IMR-90 (cell line): ENCODE measurements around the gene ARPC5L. TPM values are rescaled to one million over a fixed set of nuclear protein-coding genes. Genes with fewer than 3 reads are reported as not detected.
A peak's percentile ranks its signal among the peaks of the same experiment; 100 is the strongest.

ENCODE experiments used
- ATAC-seq: fragments of 200-7000 bp; cut with Tn5 transposase; 2 replicates; pipeline ENCODE4 v1.9.1; 2020; ENCODE audit warnings: low read depth, mild to moderate bottlenecking, moderate library complexity
- BruUV-seq: library from RNA; stranded (reverse); fragments of 400-500 nt; replicated peaks from 2 replicates; lab custom pipeline; 2021; lab: Mats Ljungman, UMichigan
- CTCF ChIA-PET: fragments of 300-600 bp; formaldehyde crosslinking; extraction: SDS; loops from one replicate; lab custom pipeline; 2021; ENCODE audit warnings: antibody characterized with exemption; lab: Yijun Ruan, JAX
- POLR2A ChIA-PET: fragments of 300-600 bp; sonication (Branson Sonifier 250); formaldehyde crosslinking; loops from one replicate; lab custom pipeline; 2022; ENCODE audit warnings: antibody characterized with exemption; ENCODE audit not compliant: unreplicated experiment; lab: Charles Lee
- DNase-seq: peaks from one replicate; pipeline ENCODE4 v3.0.0; 2013
- H2AFZ ChIP-seq: replicated peaks from 2 replicates; pipeline ENCODE3; 2013; ENCODE audit warnings: low read length, mild to moderate bottlenecking; ENCODE audit not compliant: poor library complexity
- H2AK5ac ChIP-seq: 2 replicates; pipeline ENCODE4 v1.6.1; 2013; ENCODE audit warnings: low read depth, low read length, inconsistent platforms
- H2AK9ac ChIP-seq: replicated peaks from 2 replicates; pipeline ENCODE3; 2013; ENCODE audit warnings: mild to moderate bottlenecking, low read depth, low read length, moderate library complexity; ENCODE audit not compliant: poor library complexity
- H2BK120ac ChIP-seq: 2 replicates; pipeline ENCODE4 v1.6.1; 2013; ENCODE audit warnings: low read depth, low read length, inconsistent platforms
- H2BK15ac ChIP-seq: 3 replicates; pipeline ENCODE4 v1.6.1; 2013; ENCODE audit warnings: low read depth, low read length, inconsistent platforms
- H2BK20ac ChIP-seq: 2 replicates; pipeline ENCODE4 v1.6.1; 2013; ENCODE audit warnings: low read depth, mild to moderate bottlenecking, inconsistent platforms, low read length, moderate library complexity
- H2BK5ac ChIP-seq: 2 replicates; pipeline ENCODE4 v1.6.1; 2013; ENCODE audit warnings: mild to moderate bottlenecking, low read depth, low read length, inconsistent platforms; ENCODE audit not compliant: poor library complexity, severe bottlenecking
- H3K14ac ChIP-seq: replicated peaks from 2 replicates; pipeline ENCODE4 v1.6.1; 2013; ENCODE audit warnings: low read depth, low read length, inconsistent platforms
- H3K18ac ChIP-seq: 2 replicates; pipeline ENCODE4 v1.6.1; 2013; ENCODE audit warnings: low read depth, low read length, control low read depth
- H3K23ac ChIP-seq: 2 replicates; pipeline ENCODE4 v1.6.1; 2013; ENCODE audit warnings: low read depth, low read length, inconsistent platforms
- H3K27ac ChIP-seq: 2 replicates; pipeline ENCODE4 v1.5.1; 2013; ENCODE audit warnings: mild to moderate bottlenecking, control low read depth, low read length; ENCODE audit not compliant: insufficient read depth
- H3K27me3 ChIP-seq: 2 replicates; pipeline ENCODE4 v1.6.1; 2013; ENCODE audit warnings: low read length; ENCODE audit not compliant: control insufficient read depth, insufficient read depth
- H3K36me3 ChIP-seq: 2 replicates; pipeline ENCODE4 v1.6.1; 2013; ENCODE audit warnings: low read length, mixed read lengths; ENCODE audit not compliant: control insufficient read depth, insufficient read depth
- H3K4ac ChIP-seq: 2 replicates; pipeline ENCODE4 v1.6.1; 2013; ENCODE audit warnings: low read depth, low read length, inconsistent platforms
- H3K4me1 ChIP-seq: 2 replicates; pipeline ENCODE4 v1.6.1; 2013; ENCODE audit warnings: low read length, mixed read lengths; ENCODE audit not compliant: control insufficient read depth, insufficient read depth
- H3K4me2 ChIP-seq: 2 replicates; pipeline ENCODE4 v1.6.1; 2013; ENCODE audit warnings: low read depth, mild to moderate bottlenecking, control low read depth, low read length, moderate library complexity
- H3K4me3 ChIP-seq: 2 replicates; pipeline ENCODE4 v1.5.1; 2013; ENCODE audit warnings: low read depth, mild to moderate bottlenecking, control low read depth, low read length, moderate library complexity; ENCODE audit not compliant: insufficient read depth
- H3K56ac ChIP-seq: 2 replicates; pipeline ENCODE4 v1.6.1; 2013; ENCODE audit warnings: low read length, inconsistent platforms; ENCODE audit not compliant: insufficient read depth; ENCODE audit errors: extremely low read depth
- H3K79me1 ChIP-seq, 2 experiments: 2 replicates each; pipeline ENCODE4 v1.6.1; 2013; ENCODE audit warnings: low read length in 2 of 2, inconsistent platforms in 1 of 2, low read depth in 1 of 2
- H3K9ac ChIP-seq: 2 replicates; pipeline ENCODE4 v1.6.1; 2013; ENCODE audit warnings: low read depth, low read length, control low read depth
- H3K9me1 ChIP-seq: 2 replicates; pipeline ENCODE4 v1.6.1; 2013; ENCODE audit warnings: low read length, inconsistent platforms; ENCODE audit not compliant: insufficient read depth
- H3K9me3 ChIP-seq: 2 replicates; pipeline ENCODE4 v1.6.1; 2013; ENCODE audit warnings: low read length; ENCODE audit not compliant: control insufficient read depth, insufficient read depth
- H4K20me1 ChIP-seq: 2 replicates; pipeline ENCODE4 v1.6.1; 2013; ENCODE audit warnings: low read length, inconsistent platforms; ENCODE audit not compliant: insufficient read depth
- H4K5ac ChIP-seq: 2 replicates; pipeline ENCODE4 v1.6.1; 2013; ENCODE audit warnings: mild to moderate bottlenecking, low read depth, low read length, control low read depth
- H4K8ac ChIP-seq, 2 experiments: 2 replicates each; pipeline ENCODE4 v1.6.1; 2013; ENCODE audit warnings: low read depth in 2 of 2, low read length in 2 of 2, control low read depth in 1 of 2, inconsistent platforms in 1 of 2
- H4K91ac ChIP-seq: 2 replicates; pipeline ENCODE4 v1.6.1; 2013; ENCODE audit warnings: low read depth, low read length, inconsistent platforms; ENCODE audit not compliant: insufficient read depth
- BHLHE40 ChIP-seq: fragments of 150-350 bp; IDR thresholded peaks from 2 replicates; pipeline ENCODE4 v1.6.1; 2016; ENCODE audit warnings: mild to moderate bottlenecking, low read depth, low read length
- CEBPB ChIP-seq: IDR thresholded peaks from 2 replicates; pipeline ENCODE4 v1.6.1; 2012; ENCODE audit warnings: low read depth, low read length, improper control_type of control experiment
- CHD1 ChIP-seq: IDR thresholded peaks from 2 replicates; pipeline ENCODE4 v1.6.1; 2012; ENCODE audit warnings: low read depth, low read length, improper control_type of control experiment
- CTCF ChIP-seq: conservative IDR thresholded peaks from 2 replicates; pipeline ENCODE4 v1.5.1; 2012; ENCODE audit warnings: mild to moderate bottlenecking, low read depth, low read length, improper control_type of control experiment
- FOS ChIP-seq: fragments of 150-350 bp; IDR thresholded peaks from 2 replicates; pipeline ENCODE4 v1.6.1; 2016; ENCODE audit warnings: low read depth, low read length
- MAFK ChIP-seq: IDR thresholded peaks from 2 replicates; pipeline ENCODE4 v1.6.1; 2012; ENCODE audit warnings: low read depth, low read length, improper control_type of control experiment
- MAZ ChIP-seq: IDR thresholded peaks from 2 replicates; pipeline ENCODE4 v1.6.1; 2012; ENCODE audit warnings: low read depth, mild to moderate bottlenecking, low read length, improper control_type of control experiment, moderate library complexity, borderline replicate concordance
- MXI1 ChIP-seq: IDR thresholded peaks from 2 replicates; pipeline ENCODE4 v1.6.1; 2012; ENCODE audit warnings: low read depth, mild to moderate bottlenecking, low read length, moderate library complexity, borderline replicate concordance
- NFE2L2 ChIP-seq: fragments of 150-350 bp; IDR thresholded peaks from 2 replicates; pipeline ENCODE4 v1.6.1; 2016; ENCODE audit warnings: low read depth, mild to moderate bottlenecking, low read length
- POLR2A ChIP-seq: IDR thresholded peaks from 2 replicates; pipeline ENCODE4 v1.6.1; 2012; ENCODE audit warnings: mild to moderate bottlenecking, low read depth, low read length
- RAD21 ChIP-seq: IDR thresholded peaks from 2 replicates; pipeline ENCODE4 v1.6.1; 2012; ENCODE audit warnings: low read length, improper control_type of control experiment
- RCOR1 ChIP-seq: IDR thresholded peaks from 2 replicates; pipeline ENCODE4 v1.6.1; 2012; ENCODE audit warnings: mild to moderate bottlenecking, low read length, improper control_type of control experiment; ENCODE audit not compliant: insufficient replicate concordance
- RFX5 ChIP-seq: IDR thresholded peaks from 2 replicates; pipeline ENCODE4 v1.8.0; 2012; ENCODE audit warnings: low read depth, mild to moderate bottlenecking, low read length, moderate library complexity
- SMC3 ChIP-seq: fragments of 150-350 bp; IDR thresholded peaks from 2 replicates; pipeline ENCODE4 v1.6.1; 2016; ENCODE audit warnings: low read depth, mild to moderate bottlenecking, antibody characterized with exemption, low read length, moderate library complexity
- USF2 ChIP-seq: fragments of 150-350 bp; IDR thresholded peaks from 2 replicates; pipeline ENCODE4 v1.6.1; 2017; ENCODE audit warnings: mild to moderate bottlenecking, antibody characterized with exemption, low read length, low read depth
- WGBS, 2 experiments: methylation state at CpG; one replicate each; pipeline versions ENCODE4 v1.1.5 to v1.1.7; 2013; ENCODE audit warnings: missing lambda C conversion rate in 2 of 2; ENCODE audit not compliant: insufficient read length in 1 of 2; ENCODE audit errors: extremely low coverage in 2 of 2; 5-methylcytosine and 5-hydroxymethylcytosine counted together
- dilution Hi-C: fragments of 300-500 bp; cut with HindIII; formaldehyde crosslinking; loops from one replicate; pipeline ENCODE4 v1.14.3; 2018; ENCODE audit warnings: low sequenced_read_pairs; ENCODE audit not compliant: unreplicated experiment
- in situ Hi-C: fragments of 300-500 bp; cut with MboI; formaldehyde crosslinking; loops from 3 replicates; pipeline ENCODE4 v1.14.3; 2019; ENCODE audit warnings: low sequenced_read_pairs, inconsistent platforms, mixed read lengths
- intact Hi-C: fragments of 100-400 bp; cut with micrococcal nuclease; formaldehyde crosslinking; loops from 2 replicates; pipeline ENCODE4 v1.10.0; 2022
- polyA plus RNA-seq, 3 experiments: library from polyadenylated mRNA; depleted of rRNA; stranded (reverse); fragments of >200 nt; gene quantifications; 2 replicates each; pipeline ENCODE4 v1.2.3, GENCODE V29; 2012; ENCODE audit warnings: low replicate concordance in 1 of 3
- total RNA-seq: library from RNA; depleted of rRNA; stranded (reverse); fragments of >200 nt; gene quantifications from 2 replicates; pipeline ENCODE4 v1.2.3, GENCODE V29; 2012

ARPC5L gene
- total and polyA plus RNA-seq, 2 of the 4 experiments (the other 2 are of a cell fraction) = 11.1 to 53.8 TPM

GRCh38 chr9:124852121-124852828 is 9.7 kb upstream of the ARPC5L start:
- ATAC-seq = no peak
- Histone ChIP-seq H2BK20ac (peak overlapping the region; percentile 27; the same call in 1 of the 2 replicates), H3K4me1 (no peaks in the 10 kb centered on the region), H2AFZ (peak overlapping the region; percentile 100), H3K56ac (no peak overlapping the region), H2BK5ac (no peak overlapping the region), H3K4me3 (no peak overlapping the region), H4K8ac (peak overlapping the region in 1 of 2 experiments; percentile 53; a peak in 1 of 4 replicates), H3K27ac (no peak overlapping the region), H3K27me3 (no peaks in the 10 kb centered on the region), H3K9me3 (no peaks in the 10 kb centered on the region), H2BK120ac (peak overlapping the region; percentile 63), H2AK9ac (peak overlapping the region; percentile 96), H3K36me3 (peaks cover 10% of the 10 kb centered on the region), H4K5ac (no peak overlapping the region), H3K9me1 (no peaks in the 10 kb centered on the region), H3K79me1 (0 out of 4 replicates have a peak, but pooled peaks cover 0 to under 1% of the 10 kb centered on the region in 2 experiments), H3K9ac (no peak overlapping the region), H2BK15ac (peak overlapping the region; percentile 40; the same call in 1 of the 3 replicates), H3K4me2 (peak overlapping the region; percentile 94; the same call in 1 of the 2 replicates), H3K18ac (no peak overlapping the region), H4K20me1 (peaks cover 17% of the 10 kb centered on the region), H3K14ac (no peak overlapping the region), H3K23ac (no peak overlapping the region), H3K4ac (peak overlapping the region; percentile 67), H2AK5ac (peak overlapping the region; percentile 74; the same call in 1 of the 2 replicates), H4K91ac (0 out of 2 replicates have a peak overlapping the region, but pooled peaks have one; percentile 41)
- WGBS, 2 experiments = 82% methylated on average over 7 of the region's 13 CpGs; no CpG with 5 or more reads in 1 of the 2 experiments
- POLR2A ChIA-PET = interaction anchor here (0.7 kb wide), 1 partner anchor 75 kb away, joined by 4 read pairs; the partner anchor contains the start of gene OLFML2A
- in situ Hi-C loops = loop anchor here (5.0 kb wide), 1 partner anchor 80 kb away; the partner anchor contains the start of gene NR6A1
- no TSS peak for BruUV-seq
- dilution Hi-C loops = no loop called here
- intact Hi-C loops = loop anchor here (2.0 to 10.0 kb wide), 3 partner anchors 39 to 237 kb away; no protein-coding TSS in a partner anchor
- no peak for DNase-seq
- CTCF ChIA-PET = interaction anchor here (0.5 to 5.7 kb wide), 15 partner anchors 9 to 1466 kb away, joined by 3 to 165 read pairs (median 4); partner anchors contain the start of genes ARPC5L, NR6A1, OLFML2A and RPL35
- TF ChIP-seq MAZ (no peak), RFX5 (no peak), CHD1 (no peak), RAD21 (no peak), USF2 (no peak), BHLHE40 (no peak), FOS (no peak), MXI1 (no peak), MAFK (no peak), NFE2L2 (no peak), CTCF (no peak), SMC3 (no peak), POLR2A (no peak), CEBPB (no peak), RCOR1 (no peak)
